DND-41 (cell line): ENCODE measurements around the gene ENTPD6.

ENCODE experiments used
- CTCF ChIP-seq: IDR thresholded peaks from 2 replicates; pipeline ENCODE4 v1.5.1; 2012; ENCODE audit warnings: borderline replicate concordance, low read length, moderate library complexity, mild to moderate bottlenecking; ENCODE audit not compliant: poor library complexity, severe bottlenecking; ENCODE audit errors: extremely low read depth
- EZH2 ChIP-seq: IDR thresholded peaks from 3 replicates; pipeline ENCODE4 v1.6.1; 2012; ENCODE audit warnings: borderline replicate concordance, low read depth, mild to moderate bottlenecking, moderate library complexity, low read length, inconsistent platforms; ENCODE audit not compliant: severe bottlenecking

GRCh38 chr20:25274891-25275812 is 79.6 kb downstream of the ENTPD6 start:
- TF ChIP-seq CTCF: no peak
- no peak for TF ChIP-seq EZH2
